Skeletal muscle tissue (tissue), 4 donors: ENCODE results near the gene SCUBE1. TPM values are rescaled to one million over a fixed set of nuclear protein-coding genes. Genes with fewer than 3 reads are reported as not detected.
"Not testable (repeated sequence)": the region's sequence is repeated elsewhere in the genome, so short reads cannot be mapped to it uniquely, and the experiment has no call there.

Experiments used
- H3K27ac ChIP-seq: one replicate; pipeline ENCODE4 v1.7.0; 2013; ENCODE audit warnings: mild to moderate bottlenecking, low read depth, low read length, inconsistent platforms
- H3K27me3 ChIP-seq, 3 donors: one replicate each; pipeline ENCODE4 v1.7.0; 2013; ENCODE audit warnings: low read length in 3 of 3; ENCODE audit not compliant: control insufficient read depth in 3 of 3, insufficient read depth in 3 of 3
- H3K36me3 ChIP-seq, 3 donors: one replicate each; pipeline ENCODE4 v1.7.0; 2013; ENCODE audit warnings: low read length in 3 of 3; ENCODE audit not compliant: control insufficient read depth in 3 of 3, insufficient read depth in 3 of 3
- H3K4me1 ChIP-seq, 3 donors: one replicate each; pipeline ENCODE4 v1.7.0; 2013; ENCODE audit warnings: low read length in 3 of 3, mild to moderate bottlenecking in 3 of 3; ENCODE audit not compliant: control insufficient read depth in 3 of 3, insufficient read depth in 3 of 3
- H3K4me3 ChIP-seq, 3 donors: one replicate each; pipeline ENCODE4 v1.7.0; 2013; ENCODE audit warnings: low read length in 3 of 3
- H3K9ac ChIP-seq, 3 donors: one replicate each; pipeline ENCODE4 v1.7.0; 2013; ENCODE audit warnings: low read length in 3 of 3, mild to moderate bottlenecking in 3 of 3, moderate library complexity in 2 of 3, low read depth in 1 of 3
- H3K9me3 ChIP-seq, 3 donors: one replicate each; pipeline ENCODE4 v1.7.0; 2013; ENCODE audit warnings: low read length in 3 of 3; ENCODE audit not compliant: control insufficient read depth in 3 of 3
- total RNA-seq: library from RNA; depleted of rRNA; stranded (reverse); fragments of >200 nt; gene quantifications from one replicate; pipeline ENCODE4 v1.2.3, GENCODE V29; 2014
- donor health status: Osteomylitis.

The SCUBE1 gene
- total RNA-seq, 1 donor from 2014 or later = under 0.01 TPM

GRCh38 chr22:43289976-43290721 is 53.0 kb downstream of the SCUBE1 start:
- Histone ChIP-seq H3K27me3 (peaks cover 14 to 30% (median 22%) of the 10 kb centered on the region in 3 donors), H3K9ac (peak overlapping the region in 1 of 3 donors; percentile 11), H3K9me3 (no peaks in the 10 kb centered on the region), H3K4me3 (peak overlapping the region in 2 of 3 donors; percentile 11 to 22), H3K27ac (no peak overlapping the region), H3K36me3 (no peaks in the 10 kb centered on the region), H3K4me1 (peaks cover 12 to 26% (median 22%) of the 10 kb centered on the region in 3 donors)

DNA sequence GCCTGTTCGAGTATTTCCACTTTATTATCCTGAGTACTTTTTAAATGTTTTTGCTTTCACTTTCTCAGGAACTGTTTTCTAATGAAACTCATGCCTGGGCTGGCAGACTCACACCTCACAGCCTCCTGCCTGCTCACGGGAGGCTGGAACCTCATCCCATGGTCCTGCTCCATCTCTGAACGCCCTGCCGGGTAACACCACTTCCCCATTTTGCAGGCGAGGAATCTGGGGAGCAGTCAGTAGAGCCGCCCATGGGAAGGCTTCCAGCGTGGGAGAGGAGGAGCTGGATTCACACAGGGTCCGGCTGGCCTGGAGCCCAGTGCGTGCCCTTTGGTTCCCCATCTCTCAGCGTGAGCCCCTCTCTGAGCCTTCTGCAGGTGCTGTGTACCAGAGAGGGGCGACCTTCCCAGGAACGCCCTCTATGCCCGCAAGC is 53.6 kb downstream of the SCUBE1 start:
- Histone ChIP-seq H3K27ac (no peak overlapping the region), H3K27me3 (peaks cover 15 to 35% (median 24%) of the 10 kb centered on the region in 3 donors), H3K9me3 (no peaks in the 10 kb centered on the region), H3K4me1 (peaks cover 12 to 24% (median 21%) of the 10 kb centered on the region in 3 donors), H3K9ac (peak overlapping the region in 1 of 3 donors; percentile 11), H3K4me3 (peak overlapping the region in 2 of 3 donors; percentile 11 to 22), H3K36me3 (no peaks in the 10 kb centered on the region)

GRCh38 chr22:43288807-43289420 is 54.3 kb downstream of the SCUBE1 start:
- Histone ChIP-seq H3K27me3 (peaks cover 18 to 39% (median 24%) of the 10 kb centered on the region in 3 donors), H3K9me3 (no peaks in the 10 kb centered on the region), H3K4me3 (no peak overlapping the region), H3K4me1 (peaks cover 12 to 21% (median 21%) of the 10 kb centered on the region in 3 donors), H3K9ac (peak overlapping the region in 1 of 3 donors; percentile 40), H3K27ac (no peak overlapping the region), H3K36me3 (no peaks in the 10 kb centered on the region)

DNA sequence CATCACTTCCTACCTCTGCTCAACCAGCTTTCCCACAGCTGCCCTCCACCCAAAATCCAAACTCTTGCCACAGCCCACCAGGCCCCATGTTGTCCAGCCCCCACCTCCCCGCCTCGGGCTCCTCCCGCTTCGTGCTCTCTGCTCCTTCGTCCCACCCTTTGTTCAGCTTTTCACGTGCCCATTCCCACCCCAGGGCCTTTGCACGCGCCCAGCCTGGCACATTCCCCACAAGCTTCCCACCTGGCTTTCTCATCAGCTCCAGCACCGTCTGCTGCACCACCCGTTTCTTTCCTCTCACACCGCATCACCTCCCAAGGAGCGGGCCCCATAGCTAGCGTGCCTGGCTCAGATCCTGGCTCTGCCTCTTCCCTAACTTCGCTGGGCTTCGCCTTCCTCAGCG is 54.8 kb downstream of the SCUBE1 start:
- Histone ChIP-seq H3K27ac (no peak overlapping the region), H3K4me3 (no peak overlapping the region), H3K27me3 (peaks cover 18 to 39% (median 24%) of the 10 kb centered on the region in 3 donors), H3K4me1 (peaks cover 9 to 17% (median 16%) of the 10 kb centered on the region in 3 donors), H3K36me3 (no peaks in the 10 kb centered on the region), H3K9me3 (no peaks in the 10 kb centered on the region), H3K9ac (no peak overlapping the region)

DNA sequence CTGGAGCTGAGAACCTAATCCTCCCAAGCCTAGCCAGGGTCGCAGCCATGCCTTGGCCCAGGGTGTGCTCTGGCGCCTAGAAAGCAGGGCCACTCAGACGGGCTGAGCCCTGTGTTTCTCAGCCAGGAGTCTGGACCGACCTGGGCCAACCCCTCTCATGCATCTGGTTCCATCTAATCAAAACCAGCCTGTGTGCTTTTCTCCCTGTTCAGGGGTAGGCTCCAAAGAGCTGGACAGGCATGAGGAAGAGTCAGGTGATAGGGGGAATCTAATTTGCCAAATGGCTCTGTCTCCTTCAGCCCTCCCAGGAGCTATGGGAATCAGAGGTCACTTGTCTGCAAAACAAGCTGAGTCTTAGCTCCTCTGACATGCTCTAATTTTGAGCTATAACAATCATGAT is 55.7 kb downstream of the SCUBE1 start:
- Histone ChIP-seq H3K27me3 (peaks cover 18 to 42% (median 30%) of the 10 kb centered on the region in 3 donors), H3K9me3 (no peaks in the 10 kb centered on the region), H3K27ac (no peak overlapping the region), H3K4me3 (no peak overlapping the region), H3K4me1 (peaks cover 9 to 15% (median 13%) of the 10 kb centered on the region in 3 donors), H3K9ac (no peak overlapping the region), H3K36me3 (no peaks in the 10 kb centered on the region)

DNA sequence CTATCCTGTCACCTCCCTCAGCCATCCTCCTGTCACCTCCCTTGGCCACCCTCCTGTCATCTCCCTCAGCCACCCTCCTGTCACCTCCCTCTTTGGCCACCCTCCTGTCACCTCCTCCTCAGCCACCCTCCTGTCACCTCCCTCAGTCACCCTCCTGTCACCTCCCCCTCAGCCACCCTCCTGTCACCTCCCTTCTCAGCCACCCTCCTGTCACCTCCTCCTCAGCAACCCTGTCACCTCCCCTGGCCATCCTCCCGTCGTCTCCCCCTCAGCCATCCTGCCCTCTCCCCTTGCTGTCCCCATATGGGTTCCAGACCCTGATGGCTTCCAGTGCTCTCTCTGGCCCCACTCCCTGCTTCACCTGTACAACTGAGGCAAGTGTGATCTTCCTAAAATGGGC is 61.8 kb downstream of the SCUBE1 start:
- H3K9ac ChIP-seq = no peak overlapping the region
- no peaks in the 10 kb centered on the region for H3K4me1 ChIP-seq
- peaks cover 4 to 25% (median 24%) of the 10 kb centered on the region in 3 donors for H3K27me3 ChIP-seq
- no peak overlapping the region for H3K27ac ChIP-seq
- no peaks in the 10 kb centered on the region for H3K36me3 ChIP-seq
- no peaks in the 10 kb centered on the region for H3K9me3 ChIP-seq
- H3K4me3 ChIP-seq = no peak overlapping the region

DNA sequence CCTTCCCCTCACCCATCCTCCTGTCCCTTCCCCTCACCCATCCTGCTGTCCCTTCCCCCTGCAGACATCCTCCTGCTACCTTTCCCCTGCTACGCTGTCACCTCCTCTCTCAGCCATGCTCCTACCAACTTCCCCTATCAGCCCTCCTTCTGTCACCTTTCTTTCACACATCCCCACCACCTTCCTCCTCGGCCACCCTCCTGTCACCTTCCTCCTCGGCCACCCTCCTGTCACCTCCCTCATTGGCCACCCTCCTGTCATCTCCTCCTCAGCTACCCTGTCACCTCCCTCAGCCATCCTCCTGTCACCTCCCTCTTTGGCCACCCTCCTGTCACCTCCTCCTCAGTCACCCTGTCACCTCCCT is 62.7 kb downstream of the SCUBE1 start:
- H3K27me3 ChIP-seq = peaks cover 4 to 29% (median 27%) of the 10 kb centered on the region in 3 donors
- H3K9ac ChIP-seq = not testable (repeated sequence)

GRCh38 chr22:43279867-43280522 is 63.2 kb downstream of the SCUBE1 start:
- no peaks in the 10 kb centered on the region for H3K4me1 ChIP-seq
- H3K9me3 ChIP-seq = no peaks in the 10 kb centered on the region
- H3K4me3 ChIP-seq = no peak overlapping the region
- H3K27ac ChIP-seq = no peak overlapping the region
- no peak overlapping the region for H3K9ac ChIP-seq
- peaks cover 4 to 27% (median 27%) of the 10 kb centered on the region in 3 donors for H3K27me3 ChIP-seq
- H3K36me3 ChIP-seq = no peaks in the 10 kb centered on the region

More for the DNA sequence above, 62.7 kb downstream of the SCUBE1 start:
- H3K27ac ChIP-seq, H3K9me3 ChIP-seq, H3K4me3 ChIP-seq, H3K4me1 ChIP-seq, H3K36me3 ChIP-seq: not testable (repeated sequence)

- Histone ChIP-seq H3K36me3 (no peaks in the 10 kb centered on the region), H3K4me1 (no peaks in the 10 kb centered on the region), H3K9me3 (no peaks in the 10 kb centered on the region), H3K27ac (no peak overlapping the region), H3K9ac (no peak overlapping the region), H3K27me3 (peaks cover 0 to 32% (median 28%) of the 10 kb centered on the region in 3 donors), H3K4me3 (no peak overlapping the region)
Observed at GRCh38 chr22:43277987-43278601, 65.1 kb downstream of the SCUBE1 start.
